HG03439 (cell line): ENCODE measurements around the gene UPF3B.
"Not testable (repeated sequence)": the region's sequence is repeated elsewhere in the genome, so short reads cannot be mapped to it uniquely, and the experiment has no call there.

ENCODE experiments used
- ATAC-seq: cut with Tn5 transposase; IDR thresholded peaks from one replicate; pipeline ENCODE4 v1.9.1; 2021; ENCODE audit warnings: mild to moderate bottlenecking, moderate library complexity; ENCODE audit not compliant: unreplicated experiment

Gene UPF3B, protein sequence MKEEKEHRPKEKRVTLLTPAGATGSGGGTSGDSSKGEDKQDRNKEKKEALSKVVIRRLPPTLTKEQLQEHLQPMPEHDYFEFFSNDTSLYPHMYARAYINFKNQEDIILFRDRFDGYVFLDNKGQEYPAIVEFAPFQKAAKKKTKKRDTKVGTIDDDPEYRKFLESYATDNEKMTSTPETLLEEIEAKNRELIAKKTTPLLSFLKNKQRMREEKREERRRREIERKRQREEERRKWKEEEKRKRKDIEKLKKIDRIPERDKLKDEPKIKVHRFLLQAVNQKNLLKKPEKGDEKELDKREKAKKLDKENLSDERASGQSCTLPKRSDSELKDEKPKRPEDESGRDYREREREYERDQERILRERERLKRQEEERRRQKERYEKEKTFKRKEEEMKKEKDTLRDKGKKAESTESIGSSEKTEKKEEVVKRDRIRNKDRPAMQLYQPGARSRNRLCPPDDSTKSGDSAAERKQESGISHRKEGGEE

DNA sequence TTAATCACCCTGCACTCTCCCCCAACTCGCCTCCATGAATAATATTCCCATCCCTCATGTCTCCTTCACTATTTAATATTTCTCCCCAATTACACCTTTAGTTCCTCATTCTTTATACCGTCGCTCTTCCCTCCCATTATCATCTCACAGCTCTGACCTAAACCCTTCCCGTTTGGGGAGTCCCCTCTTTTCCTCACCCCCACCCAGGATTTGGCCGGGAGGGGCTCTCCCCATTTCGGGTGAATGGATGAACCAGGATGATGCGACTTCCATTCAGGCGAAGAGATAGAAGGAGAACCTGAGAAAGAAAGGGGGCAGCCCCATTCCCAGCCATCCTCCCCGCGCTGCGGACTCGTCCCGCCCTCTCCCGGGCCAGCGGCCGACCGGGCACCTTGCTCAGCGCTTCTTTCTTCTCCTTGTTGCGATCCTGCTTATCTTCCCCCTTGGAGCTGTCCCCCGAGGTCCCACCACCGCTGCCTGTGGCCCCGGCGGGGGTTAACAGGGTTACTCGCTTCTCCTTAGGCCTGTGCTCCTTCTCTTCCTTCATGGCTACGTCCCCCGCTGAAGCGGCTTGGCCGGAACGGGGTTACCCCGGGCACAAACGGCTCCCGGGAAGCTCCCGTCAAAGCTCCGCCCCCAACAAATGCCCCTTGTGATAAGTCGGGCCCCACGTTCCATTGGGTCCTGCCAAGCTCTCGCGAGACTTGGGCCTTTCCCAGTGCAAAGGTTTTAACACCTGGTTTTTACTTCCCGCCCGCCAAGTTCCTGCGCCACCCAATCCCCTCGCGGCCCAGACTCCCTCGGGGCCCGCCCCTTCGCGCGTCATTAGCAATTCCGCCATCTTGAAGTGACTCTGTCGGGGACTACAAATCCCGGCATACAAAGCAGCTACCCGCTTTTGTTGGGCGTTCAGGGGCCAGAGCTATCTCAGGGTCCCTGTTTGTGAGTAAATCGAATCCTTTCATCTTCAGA is at the start of gene UPF3B:
TSS of gene UPF3B (minus strand) at position 582 of the 972 bp plus-strand sequence. CDS start at position 547, 35 bp downstream.
- peak; percentile 98 for ATAC-seq

DNA sequence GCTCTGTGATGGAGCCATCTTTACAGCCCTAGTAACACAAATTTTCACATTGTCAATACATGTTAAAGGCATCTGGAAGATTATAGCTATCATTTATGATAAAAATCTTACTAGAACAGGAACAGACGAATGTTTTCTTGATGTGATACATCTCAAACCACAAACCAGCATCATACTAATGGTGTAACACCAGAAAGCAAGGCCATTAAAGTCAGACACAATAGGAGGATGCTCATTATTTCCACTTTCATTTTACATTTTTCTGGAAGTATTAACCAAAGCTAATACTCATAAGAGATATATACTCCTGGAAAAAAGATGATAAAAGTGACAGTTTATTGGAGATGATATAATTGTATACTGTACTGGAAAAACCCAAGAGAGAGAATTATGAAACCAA is 48.2 kb upstream of the UPF3B start:
- ATAC-seq = no peak

DNA sequence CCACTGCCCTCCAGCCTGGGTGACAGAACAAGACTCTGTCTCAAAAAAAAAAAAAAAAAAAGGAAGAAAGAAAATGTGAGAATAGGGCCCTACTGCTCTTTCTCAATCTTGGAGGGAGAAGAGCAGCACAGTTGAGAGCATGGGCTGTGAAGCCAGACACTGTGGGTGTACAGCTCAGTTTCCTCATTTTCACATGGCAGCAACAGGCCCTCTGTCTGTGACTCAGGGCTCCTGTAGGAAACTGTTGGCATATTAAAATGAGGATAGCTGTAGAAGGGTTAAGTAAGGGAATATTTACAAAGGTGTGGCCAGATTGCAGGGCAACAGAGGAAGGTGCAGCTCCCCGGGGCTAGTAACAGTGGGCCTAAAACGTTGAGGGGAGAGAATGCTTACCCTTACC is 46.4 kb upstream of the UPF3B start:
- no peak for ATAC-seq

DNA sequence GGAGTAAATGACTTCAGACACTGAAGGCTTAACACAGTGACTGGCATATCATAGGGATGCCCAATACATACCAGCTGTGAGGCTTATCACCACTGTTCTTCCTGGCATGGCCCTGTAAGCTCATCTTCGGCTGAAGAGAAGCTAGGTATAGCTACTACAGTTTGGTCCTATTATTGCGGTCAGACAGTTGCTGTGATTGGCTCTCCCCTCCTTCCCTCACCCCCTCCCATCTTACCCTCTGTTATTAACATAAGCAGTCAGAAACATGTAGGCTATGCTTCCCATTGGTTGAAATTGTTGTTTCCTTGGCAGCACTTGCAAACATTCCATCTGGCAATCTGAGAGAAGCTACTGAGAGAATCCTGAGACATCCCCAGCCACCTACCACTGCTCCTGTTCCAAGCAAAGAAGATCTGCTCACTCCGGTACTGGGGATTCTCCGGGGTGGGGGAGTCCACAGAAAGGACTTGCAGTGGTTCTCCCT is 43.1 kb upstream of the UPF3B start, which contains the start of gene AKAP14:
TSS of gene AKAP14 (plus strand) at position 51 of the 484 bp plus-strand sequence. CDS start 7,331 bp downstream, outside the sequence.
- no peak for ATAC-seq

DNA sequence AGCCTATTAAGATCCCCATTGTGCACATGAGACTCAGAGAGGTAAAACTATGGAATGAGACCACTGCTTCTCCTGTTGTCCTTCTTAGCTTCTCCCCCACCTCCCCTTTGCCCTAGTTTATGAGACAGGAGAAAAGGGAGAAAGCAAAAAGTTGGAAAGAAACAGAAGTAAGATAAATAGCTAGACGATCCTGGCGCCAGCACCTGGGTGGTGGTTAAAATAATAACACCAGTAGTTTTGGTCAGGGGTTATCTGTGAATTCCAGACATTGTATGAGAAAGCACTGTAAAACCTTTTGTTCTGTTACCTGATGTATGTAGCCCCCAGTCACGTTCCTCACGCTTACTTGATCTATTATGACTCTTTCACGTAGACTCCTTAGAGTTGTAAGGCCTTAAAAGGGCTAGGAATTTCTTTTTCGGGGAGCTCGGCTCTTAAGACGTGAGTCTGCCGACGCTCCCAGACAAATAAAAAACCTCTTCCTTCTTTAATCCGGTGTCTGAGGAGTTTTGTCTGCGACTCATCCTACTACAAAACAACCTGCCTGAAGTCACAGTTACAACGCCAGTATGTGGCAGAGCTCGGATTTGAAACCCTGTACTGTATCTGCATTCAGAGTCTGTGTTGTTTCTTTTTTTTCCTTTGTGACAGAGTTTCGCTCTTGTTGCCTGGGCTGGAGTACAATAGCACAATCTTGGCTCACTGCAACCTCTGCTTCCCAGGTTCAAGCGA is 39.4 kb upstream of the UPF3B start:
- ATAC-seq = not testable (repeated sequence)

DNA sequence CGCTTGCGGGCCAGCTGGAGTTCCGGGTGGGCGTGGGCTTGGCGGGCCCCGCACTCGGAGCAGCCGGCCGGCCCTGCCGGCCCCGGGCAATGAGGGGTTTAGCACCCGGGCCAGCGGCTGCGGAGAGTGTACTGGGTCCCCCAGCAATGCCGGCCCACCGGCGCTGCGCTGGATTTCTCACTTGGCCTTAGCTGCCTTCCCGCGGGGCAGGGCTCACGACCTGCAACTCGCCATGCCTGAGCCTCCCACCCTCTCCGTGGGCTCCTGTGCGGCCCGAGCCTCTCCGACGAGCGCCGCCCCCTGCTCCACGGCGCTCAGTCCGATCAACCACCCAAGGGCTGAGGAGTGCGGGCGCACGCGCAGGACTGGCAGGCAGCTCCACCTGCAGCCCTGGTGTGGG is 37.9 kb upstream of the UPF3B start:
- ATAC-seq = not testable (repeated sequence)

DNA sequence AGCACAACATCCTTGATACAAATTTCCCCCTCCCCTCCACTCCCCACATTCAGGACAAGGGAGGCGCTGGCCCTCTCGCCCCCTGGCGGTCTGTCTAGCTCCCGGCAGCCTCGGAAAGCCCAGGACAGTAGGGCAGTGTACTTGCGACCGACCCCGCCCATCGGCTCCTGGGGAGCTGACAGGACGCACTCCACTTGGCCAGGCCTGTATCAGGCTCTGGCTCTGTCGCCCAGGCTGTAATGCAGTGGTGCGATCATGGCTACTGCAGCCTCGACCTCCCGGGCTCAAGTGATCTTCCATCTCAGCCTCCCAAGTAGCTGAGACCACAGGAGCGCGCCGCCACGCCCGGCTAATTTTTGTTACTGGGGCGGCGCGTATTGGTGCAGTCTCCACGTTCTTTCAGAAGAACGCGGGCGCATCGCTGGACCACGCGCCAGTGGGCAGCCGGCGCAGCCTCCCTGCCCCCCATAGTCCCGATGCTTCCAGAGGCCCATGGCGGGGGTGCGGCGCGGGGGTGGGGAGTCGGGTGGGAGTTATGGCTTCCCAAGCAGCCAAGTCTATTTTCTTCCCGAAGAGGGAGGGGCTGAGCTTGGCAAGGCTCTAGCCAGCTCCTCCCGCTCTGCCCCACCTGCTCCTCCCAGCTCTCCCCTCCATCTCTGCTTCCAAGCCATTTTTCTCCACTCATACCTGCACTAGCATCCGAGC is 35.1 kb upstream of the UPF3B start:
- ATAC-seq = peak; percentile 69

DNA sequence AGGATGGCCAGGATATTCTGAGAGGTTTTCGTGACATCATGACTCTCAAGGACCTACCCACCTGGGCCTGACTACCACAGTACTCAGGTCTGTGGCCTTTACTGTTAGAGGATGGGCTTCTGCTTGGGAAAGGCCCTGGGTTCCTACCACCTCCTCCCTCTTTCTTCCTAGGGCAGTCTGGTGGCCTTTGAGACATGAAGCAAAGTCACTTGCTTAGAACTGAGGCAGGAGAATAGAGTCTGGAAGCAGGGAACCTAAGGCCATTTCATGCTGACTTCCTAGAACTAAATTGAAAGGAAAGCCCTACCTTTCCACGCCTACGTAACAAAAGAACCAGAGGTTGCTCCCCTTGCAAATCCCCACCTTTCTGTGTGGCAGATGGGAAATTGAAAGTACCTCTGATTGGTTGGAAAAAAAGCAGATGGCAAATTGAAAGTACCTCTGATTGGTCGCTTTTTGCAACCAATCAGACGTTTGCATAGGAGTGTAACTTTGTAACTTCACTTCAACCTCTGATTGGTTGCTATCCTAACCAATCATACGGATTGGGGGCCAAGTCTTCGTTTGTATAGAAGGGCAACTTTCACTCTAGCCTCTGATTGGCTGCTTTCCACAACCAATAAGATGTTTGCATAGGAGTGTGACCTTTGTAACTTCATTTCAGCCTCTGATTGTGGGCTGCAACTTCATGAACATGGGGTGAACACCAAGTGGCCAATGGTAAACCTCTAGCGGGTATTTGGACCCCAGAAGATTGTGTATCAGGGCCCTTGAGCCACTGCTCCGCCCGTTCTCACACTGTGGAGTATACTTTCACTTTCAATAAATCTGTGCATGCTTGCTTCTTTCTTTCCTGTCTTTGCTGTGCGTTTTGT is 33.0 kb upstream of the UPF3B start:
- no peak for ATAC-seq

DNA sequence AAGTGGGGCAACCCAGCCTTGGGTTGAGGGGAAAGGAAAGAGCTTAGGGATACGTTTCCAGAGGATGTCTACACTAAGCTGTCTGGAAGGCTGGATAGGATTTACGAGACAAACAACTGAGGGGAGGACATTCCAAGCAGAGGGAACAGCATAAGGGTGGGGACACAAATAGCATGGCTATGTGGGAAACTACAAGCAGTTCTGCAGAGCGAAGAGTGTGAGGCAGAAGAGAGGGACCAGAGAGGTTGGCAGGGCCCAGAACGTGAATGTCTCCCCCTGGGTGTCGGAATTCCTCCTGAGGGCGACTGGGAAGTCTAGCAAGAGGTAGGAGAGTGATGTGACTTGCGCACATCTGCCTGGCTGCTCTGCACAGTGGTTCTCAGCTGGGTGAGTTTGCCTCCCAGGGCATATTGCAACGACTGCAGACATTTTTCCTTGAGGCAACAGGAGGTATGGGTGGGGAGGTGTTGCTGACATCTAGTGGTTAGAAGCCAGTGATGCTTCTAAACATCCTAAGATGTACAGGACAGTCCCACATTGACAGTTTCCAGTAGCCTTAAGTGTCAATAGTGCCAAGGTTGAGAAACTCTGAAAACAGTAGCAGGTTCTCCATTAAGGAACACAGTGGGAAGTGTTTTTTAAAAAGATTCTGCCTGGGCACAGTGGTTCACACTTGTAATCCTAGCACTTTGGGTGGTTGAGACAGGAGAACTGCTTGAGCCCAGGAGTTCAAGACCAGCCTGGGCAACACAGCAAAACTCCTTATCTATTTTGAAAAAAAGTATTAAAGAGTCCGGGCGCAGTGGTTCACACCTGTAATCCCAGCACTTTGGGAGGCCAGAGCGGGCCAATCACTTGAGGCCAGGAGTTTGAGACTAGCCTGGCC is 28.0 kb upstream of the UPF3B start:
- peak; percentile 67 for ATAC-seq

DNA sequence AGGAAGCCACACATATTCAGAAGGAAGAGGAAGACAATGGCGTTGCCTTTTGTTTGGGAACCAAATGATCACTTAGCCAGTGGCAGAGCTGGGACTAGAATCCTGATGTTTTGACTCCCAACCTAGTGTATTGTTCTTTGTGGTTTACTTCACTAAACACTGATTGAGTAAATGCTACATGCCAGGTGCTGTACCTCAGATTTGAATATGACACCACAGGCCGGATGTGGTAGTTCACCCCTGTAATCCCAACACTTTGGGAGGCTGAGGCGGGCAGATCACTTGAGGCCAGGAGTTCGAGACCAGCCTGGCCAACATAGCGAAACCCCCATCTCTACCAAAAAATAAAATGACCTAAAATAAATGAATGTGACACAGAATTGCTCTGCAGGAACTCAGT is 27.3 kb upstream of the UPF3B start:
- ATAC-seq = no peak

DNA sequence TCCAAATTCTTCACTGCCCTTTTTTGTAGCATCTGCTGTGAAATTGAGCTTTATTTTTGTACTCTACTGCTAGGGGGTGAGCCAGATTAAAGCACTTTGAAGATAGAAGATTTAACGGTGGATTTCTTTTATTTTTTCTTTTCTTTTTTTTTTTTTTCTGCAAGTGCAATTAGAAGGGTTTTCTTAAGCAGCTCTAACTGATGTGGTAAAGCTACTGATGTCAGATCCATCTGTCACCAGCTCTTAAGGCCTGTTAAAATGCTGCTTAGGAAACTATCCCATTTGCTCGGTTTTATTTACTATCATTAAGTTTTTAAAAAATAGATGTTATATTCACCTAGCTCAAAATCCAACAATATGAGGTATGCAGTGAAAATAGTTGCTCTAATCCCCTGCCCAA is 26.0 kb upstream of the UPF3B start:
- no peak for ATAC-seq

DNA sequence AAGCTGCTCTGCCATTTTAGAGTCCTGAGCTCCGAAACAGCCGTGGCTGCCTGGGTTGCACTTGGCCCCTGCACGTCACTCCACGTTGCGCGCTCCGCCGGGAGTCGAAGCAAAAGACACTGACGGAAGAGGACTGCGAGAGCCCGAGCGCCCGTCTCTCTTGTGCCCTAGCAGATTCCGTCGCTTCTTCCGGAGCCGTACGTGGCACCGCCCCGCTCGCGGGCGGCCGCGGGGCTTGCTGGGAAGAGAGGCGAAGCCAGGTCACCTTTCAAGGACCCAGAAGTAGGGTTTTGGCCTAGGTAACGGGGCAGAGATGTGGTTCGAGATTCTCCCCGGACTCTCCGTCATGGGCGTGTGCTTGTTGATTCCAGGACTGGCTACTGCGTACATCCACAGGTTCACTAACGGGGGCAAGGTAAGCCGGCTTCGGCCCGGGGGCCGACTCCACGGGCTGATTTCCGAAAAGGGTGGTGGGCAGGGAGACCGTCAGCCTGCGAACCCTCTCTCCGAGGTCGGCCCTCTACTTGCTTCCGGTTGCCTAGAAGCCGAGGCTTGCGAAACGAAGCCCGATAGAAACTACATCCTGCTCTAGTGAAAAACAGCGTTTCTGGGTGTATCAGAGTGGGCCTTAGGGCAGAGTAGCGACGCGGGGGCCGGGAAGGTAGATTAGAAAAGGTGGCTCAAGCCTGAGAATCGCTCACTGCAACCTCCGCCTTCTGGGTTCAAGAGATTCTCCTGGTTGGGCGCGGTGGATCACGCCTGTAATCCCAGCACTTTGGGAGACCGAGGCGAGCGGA is 19.0 kb upstream of the UPF3B start, which contains the start of the genes NDUFA1 and RNF113A:
TSS of gene NDUFA1 (plus strand) at position 234 of the 797 bp plus-strand sequence. CDS start at position 314, 80 bp downstream.
TSS of gene RNF113A (minus strand) at position 135 of the 797 bp plus-strand sequence. CDS start at position 15, 120 bp downstream.
- ATAC-seq = peak; percentile 92

DNA sequence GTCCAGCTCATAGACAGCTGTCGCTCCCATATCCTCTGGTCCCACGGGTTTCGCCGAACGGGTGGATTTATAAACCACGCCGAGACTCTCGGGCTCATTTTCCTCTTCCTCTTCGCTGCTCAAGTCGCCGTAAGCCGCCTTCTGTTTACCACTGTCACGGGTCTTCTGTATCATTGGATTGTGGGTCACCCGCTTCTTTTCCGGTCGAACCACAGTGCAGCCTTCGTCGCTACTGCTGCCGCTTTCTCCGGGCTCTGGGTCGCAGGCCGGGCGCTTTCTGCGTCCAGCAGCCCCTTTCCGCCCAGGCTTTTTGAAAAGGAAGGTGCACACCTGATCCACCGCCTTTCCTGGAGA is 18.5 kb upstream of the UPF3B start:
- ATAC-seq = peak; percentile 36

DNA sequence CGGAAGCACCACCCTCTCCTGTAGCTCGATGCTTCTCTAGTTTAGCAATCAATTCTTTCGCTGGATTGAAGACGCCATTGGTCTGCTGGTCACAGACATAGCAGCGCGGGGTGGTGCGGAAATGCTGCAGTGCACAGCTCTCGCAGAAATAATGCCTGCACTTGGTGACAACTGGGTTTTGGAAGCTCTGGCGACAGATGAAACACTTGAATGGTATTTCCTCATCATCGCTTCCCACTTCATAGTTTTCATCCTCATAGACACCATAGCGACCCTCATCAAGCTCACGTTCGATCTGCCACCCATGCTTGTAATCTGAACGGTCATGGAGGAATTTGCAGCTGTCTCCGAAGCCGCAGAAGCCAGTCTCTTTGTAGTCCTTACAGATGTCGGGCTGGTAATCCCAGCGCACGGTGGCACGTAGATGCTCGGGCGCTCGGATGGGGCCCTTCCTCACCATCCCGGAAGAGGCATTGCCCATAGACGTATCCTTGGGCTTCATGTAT is 17.9 kb upstream of the UPF3B start:
- ATAC-seq = peak; percentile 14

DNA sequence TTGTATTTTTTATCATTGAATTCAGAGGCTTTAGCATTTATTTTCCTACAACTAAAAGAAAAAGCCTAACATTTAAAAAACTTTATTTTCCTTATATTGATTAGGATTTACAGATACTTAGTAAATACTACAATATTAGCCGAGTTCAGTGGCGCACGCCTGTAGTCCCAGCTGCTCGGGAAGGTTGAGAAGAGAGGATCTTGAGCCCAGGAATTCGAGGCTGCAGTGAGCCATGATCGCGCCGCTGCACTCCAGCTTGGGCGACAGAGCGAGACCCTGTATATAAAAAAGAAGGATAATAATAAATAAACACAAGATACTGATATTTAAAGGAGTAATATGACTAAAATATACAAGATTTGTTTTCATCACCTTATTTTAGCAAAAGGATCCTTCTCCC is 681 bp upstream of the UPF3B start:
- no peak for ATAC-seq

DNA sequence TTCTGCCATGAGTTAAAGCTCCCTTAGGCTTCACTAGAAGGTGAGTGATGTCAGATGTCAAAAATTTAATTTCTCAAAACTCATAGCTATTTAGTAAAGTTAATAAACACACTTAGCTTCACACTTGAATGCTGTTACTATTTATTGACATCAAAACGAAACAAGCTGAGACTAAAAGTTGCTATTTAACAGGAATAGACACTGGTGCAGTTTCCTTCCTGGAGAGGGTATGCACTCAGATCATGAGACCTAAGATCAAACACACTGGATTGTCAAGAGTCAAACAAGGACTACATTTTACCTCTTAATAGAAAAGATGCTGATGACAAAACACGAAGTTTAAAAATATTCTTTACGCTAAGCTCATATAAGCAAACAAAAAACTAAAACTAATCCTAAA is 18.9 kb downstream of the UPF3B start:
- ATAC-seq = no peak

DNA sequence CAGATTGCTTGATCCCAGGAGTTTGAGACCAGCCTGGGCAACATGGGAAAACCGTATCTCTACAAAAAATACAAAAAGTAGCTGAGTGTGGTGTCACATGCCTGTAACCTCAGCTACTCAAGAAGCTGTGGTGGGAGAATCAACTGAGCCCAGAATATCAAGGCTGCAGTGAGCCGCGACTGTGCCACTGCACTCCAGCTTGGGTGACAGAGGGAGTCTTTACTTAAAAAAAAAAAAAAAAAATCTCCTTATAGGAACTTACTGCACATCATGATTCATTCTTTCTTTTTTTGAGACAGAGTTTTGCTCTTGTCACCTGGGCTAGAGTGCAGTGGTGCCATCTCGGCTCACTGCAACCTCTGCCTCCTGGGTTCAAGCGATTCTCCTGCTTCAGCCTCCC is 24.3 kb downstream of the UPF3B start:
- ATAC-seq = no peak
